SW480 (cell line): Measurements from ENCODE around the gene RLN3.
A peak's percentile ranks its signal among the peaks of the same experiment; 100 is the strongest.
"Not testable (repeated sequence)": the region's sequence is repeated elsewhere in the genome, so short reads cannot be mapped to it uniquely, and the experiment has no call there.

ENCODE experiments used
- DNase-seq: peaks from one replicate; pipeline ENCODE4 v3.0.0-alpha.2; 2016; ENCODE audit warnings: low spot score

Gene RLN3

GRCh38 chr19:13995017-13995728 lies 32.8 kb upstream of the RLN3 start:
- DNase-seq = no peak

- DNase-seq = no peak
Measured at GRCh38 chr19:13995878-13996765, 31.8 kb upstream of the RLN3 start.

- no peak for DNase-seq
Measured at GRCh38 chr19:13996928-13997630, 30.9 kb upstream of the RLN3 start.

- DNase-seq = no peak
Measured at GRCh38 chr19:13997631-13997962, 30.4 kb upstream of the RLN3 start.

- no peak for DNase-seq
Measured at GRCh38 chr19:13998426-13998825, 29.5 kb upstream of the RLN3 start.

- DNase-seq = no peak
Measured at GRCh38 chr19:13999085-13999484, 28.9 kb upstream of the RLN3 start.

- no peak for DNase-seq
Measured at GRCh38 chr19:14000691-14001375, 27.1 kb upstream of the RLN3 start.

- no peak for DNase-seq
Measured at GRCh38 chr19:14002571-14003250, 25.2 kb upstream of the RLN3 start.

GRCh38 chr19:14003251-14004055 lies 24.5 kb upstream of the RLN3 start:
- no peak for DNase-seq

GRCh38 chr19:14004619-14005348 lies 23.2 kb upstream of the RLN3 start:
- DNase-seq = no peak

- peak; percentile 69 for DNase-seq
Measured at GRCh38 chr19:14005349-14006084, 22.4 kb upstream of the RLN3 start.

GRCh38 chr19:14006085-14006765 lies 21.7 kb upstream of the RLN3 start, which contains the start of gene RFX1:
RFX1 (minus strand) TSS chr19:14006320; CDS start chr19:13993843, 12,477 bp downstream.
- DNase-seq = peak; percentile 100

GRCh38 chr19:14006766-14007562 lies 21.0 kb upstream of the RLN3 start:
- no peak for DNase-seq

- DNase-seq = no peak
Measured at GRCh38 chr19:14012378-14012915, 15.5 kb upstream of the RLN3 start.

- no peak for DNase-seq
Measured at GRCh38 chr19:14015524-14016035, 12.4 kb upstream of the RLN3 start.

- DNase-seq = no peak
Measured at GRCh38 chr19:14019100-14019499, 8.8 kb upstream of the RLN3 start.

GRCh38 chr19:14019739-14020138 lies 8.2 kb upstream of the RLN3 start:
- DNase-seq = not testable (repeated sequence)
